HepG2 (cell line): Measurements from ENCODE around the gene ARPIN. TPM values are rescaled to one million over a fixed set of nuclear protein-coding genes. Genes with fewer than 3 reads are reported as not detected.

Experiments used
- ATAC-seq: fragments of 200-7000 bp; cut with Tn5 transposase; 3 replicates; pipeline ENCODE4 v1.9.1; 2020; ENCODE audit warnings: mild to moderate bottlenecking, moderate library complexity
- BruUV-seq: library from RNA; stranded (reverse); fragments of 400-500 nt; replicated peaks from 2 replicates; lab custom pipeline; 2021; lab: Mats Ljungman, UMichigan
- CTCF ChIA-PET: fragments of 300-600 bp; formaldehyde crosslinking; extraction: SDS; loops from one replicate; lab custom pipeline; 2021; ENCODE audit warnings: low total read pairs, inconsistent platforms, low intra/inter-chr PET ratio; lab: Yijun Ruan, JAX
- POLR2A ChIA-PET: fragments of 350-600 bp; sonication (Branson Sonifier 250); formaldehyde crosslinking; loops from one replicate; lab custom pipeline; 2020; ENCODE audit warnings: antibody characterized with exemption, inconsistent platforms; lab: Yijun Ruan, JAX
- DNase-seq: peaks from one replicate; pipeline ENCODE4 v3.0.0-alpha.2; 2015; ENCODE audit warnings: low spot score
- FAIRE-seq: peaks from 3 replicates; lab custom pipeline; 2011; peaks lifted over from hg19 to GRCh38; lab: Jason Lieb, UNC
- H2AFZ ChIP-seq: one replicate; pipeline ENCODE4 v1.6.1; 2011; ENCODE audit warnings: low read length, inconsistent platforms
- H3K27ac ChIP-seq: fragments of 300-600 bp; 3 replicates; pipeline ENCODE4 v1.8.0; 2011; ENCODE audit warnings: mixed run types, mild to moderate bottlenecking, mixed read lengths, low read length, inconsistent platforms; ENCODE audit not compliant: insufficient read depth; ENCODE audit errors: extremely low read length
- H3K27me3 ChIP-seq, 2 experiments: fragments of 200-600 bp in 1 of 2; 2 replicates in 1 of 2; 3 replicates in 1 of 2; pipeline versions ENCODE4 v1.6.0 to v1.8.0; 2011; ENCODE audit warnings: low read length in 2 of 2, mild to moderate bottlenecking in 2 of 2, moderate library complexity in 2 of 2, inconsistent platforms in 1 of 2; ENCODE audit not compliant: insufficient read depth in 2 of 2, control insufficient read depth in 1 of 2
- H3K36me3 ChIP-seq, 2 experiments: fragments of 200-600 bp in 1 of 2; replicated peaks in 1 of 2; 2 replicates in 1 of 2; 3 replicates in 1 of 2; pipeline versions ENCODE4 v1.5.1 to v1.8.0; 2011; ENCODE audit warnings: low read length in 2 of 2, inconsistent platforms in 1 of 2; ENCODE audit not compliant: insufficient read depth in 2 of 2, control insufficient read depth in 1 of 2
- H3K4me1 ChIP-seq: 2 replicates; pipeline ENCODE4 v1.5.1; 2012; ENCODE audit warnings: low read length, inconsistent platforms; ENCODE audit not compliant: insufficient read depth
- H3K4me2 ChIP-seq: 2 replicates; pipeline ENCODE4 v1.6.0; 2011; ENCODE audit warnings: low read depth, low read length, inconsistent platforms
- H3K4me3 ChIP-seq, 3 experiments: fragments of 200-600 bp in 1 of 3; sonication (generic), shearing (Covaris generic) in 1 of 3; replicated peaks in 1 of 3; 2 replicates each; pipeline ENCODE4 v1.5.1; 2011 to 2016; ENCODE audit warnings: low read length in 3 of 3, inconsistent platforms in 2 of 3, low read depth in 2 of 3, mild to moderate bottlenecking in 2 of 3, control low read depth in 1 of 3, mixed read lengths in 1 of 3; ENCODE audit not compliant: insufficient read depth in 1 of 3
- H3K79me2 ChIP-seq: one replicate; pipeline ENCODE4 v1.6.1; 2011; ENCODE audit warnings: low read length, inconsistent platforms; ENCODE audit not compliant: insufficient read depth
- H3K9ac ChIP-seq: 2 replicates; pipeline ENCODE4 v1.6.0; 2011; ENCODE audit warnings: mild to moderate bottlenecking, low read depth, low read length, inconsistent platforms; ENCODE audit not compliant: insufficient read depth
- H3K9me3 ChIP-seq: 2 replicates; pipeline ENCODE4 v1.5.1; 2012; ENCODE audit warnings: mild to moderate bottlenecking, low read length
- H4K20me1 ChIP-seq: 2 replicates; pipeline ENCODE4 v1.6.0; 2011; ENCODE audit warnings: inconsistent platforms, mild to moderate bottlenecking, low read length, moderate library complexity; ENCODE audit not compliant: insufficient read depth
- HNF4A ChIP-seq: sonication (generic); formaldehyde crosslinking; IDR thresholded peaks from 2 replicates; pipeline ENCODE4 v1.4.0; 2020; ENCODE audit warnings: missing genetic modification reagents
- MAFF ChIP-seq: IDR thresholded peaks from 2 replicates; pipeline ENCODE4 v1.6.1; 2011; ENCODE audit warnings: low read depth, low read length, improper control_type of control experiment
- MAFK ChIP-seq, 2 experiments: IDR thresholded peaks in 1 of 2; conservative IDR thresholded peaks in 1 of 2; 2 replicates each; pipeline ENCODE4 v1.6.1; 2011; ENCODE audit warnings: improper control_type of control experiment in 2 of 2, low read length in 2 of 2
- NFIC ChIP-seq: IDR thresholded peaks from 2 replicates; pipeline ENCODE4 v1.6.1; 2012; ENCODE audit warnings: mild to moderate bottlenecking, low read length, inconsistent platforms
- ZFX ChIP-seq: sonication (generic); formaldehyde crosslinking; IDR thresholded peaks from 2 replicates; pipeline ENCODE4 v1.4.0; 2020; ENCODE audit warnings: mild to moderate bottlenecking, low read depth, missing genetic modification reagents, moderate library complexity
- ZNF30 ChIP-seq: sonication (generic); formaldehyde crosslinking; IDR thresholded peaks from 2 replicates; pipeline ENCODE4 v1.5.0; 2020; ENCODE audit warnings: mild to moderate bottlenecking, missing genetic modification reagents
- ZNF746 ChIP-seq: sonication (generic); formaldehyde crosslinking; IDR thresholded peaks from 2 replicates; pipeline ENCODE4 v1.8.0; 2022; ENCODE audit warnings: mild to moderate bottlenecking, missing genetic modification reagents
- ZNF790 ChIP-seq: sonication (generic); formaldehyde crosslinking; IDR thresholded peaks from 2 replicates; pipeline ENCODE4 v1.8.0; 2022; ENCODE audit warnings: missing genetic modification reagents, mild to moderate bottlenecking, borderline replicate concordance
- in situ Hi-C: cut with HindIII; loops from 2 replicates; pipeline ENCODE4 v1.10.0; 2017; ENCODE audit warnings: low pct_unique_long_range_greater_than_20kb; ENCODE audit not compliant: extremely low pct_ligation_motif_present
- intact Hi-C: fragments of 100-400 bp; cut with micrococcal nuclease; formaldehyde crosslinking; loops from one replicate; pipeline ENCODE4 v1.10.0; 2022; ENCODE audit not compliant: unreplicated experiment
- polyA plus RNA-seq, 8 experiments: library from polyadenylated mRNA; depleted of rRNA in 3 of 8; stranded (reverse) in 7 of 8; unstranded in 1 of 8; fragments of >200 nt; fragmentation: Illumina TruSeq in 4 of 8; extraction: Trizol in 4 of 8; gene quantifications; 2 replicates each; pipeline versions ENCODE4 v1.2.1 to v1.2.3, GENCODE V29; 2011 to 2016; ENCODE audit warnings: low read depth in 4 of 8, missing spikeins in 1 of 8, mixed read lengths in 1 of 8; ENCODE audit not compliant: insufficient read depth in 1 of 8
- total RNA-seq, 5 experiments: library from RNA; depleted of rRNA; stranded (reverse); fragments of >200 nt; fragmentation: Illumina TruSeq; extraction: Trizol; gene quantifications; 2 replicates each; pipeline ENCODE4 v1.2.3, GENCODE V29; 2016; ENCODE audit warnings: low read depth in 1 of 5
- TF ChIP-seq, protein P1 (sequence below): fragments of 450-650 bp; IDR thresholded peaks from 2 replicates; pipeline ENCODE4 v1.6.1; 2016

ARPIN gene
- total and polyA plus RNA-seq, 2 of the 13 experiments (the other 11 are each of a cell fraction or from before 2014, with no cell fraction given), result 2.8 to 5.0 TPM

GRCh38 chr15:89864958-89865739, 47.6 kb downstream of the ARPIN start (continued):
- no peak for TF ChIP-seq ZNF790 (CRISPR knock-in tag)
- TF ChIP-seq, protein P1, sequence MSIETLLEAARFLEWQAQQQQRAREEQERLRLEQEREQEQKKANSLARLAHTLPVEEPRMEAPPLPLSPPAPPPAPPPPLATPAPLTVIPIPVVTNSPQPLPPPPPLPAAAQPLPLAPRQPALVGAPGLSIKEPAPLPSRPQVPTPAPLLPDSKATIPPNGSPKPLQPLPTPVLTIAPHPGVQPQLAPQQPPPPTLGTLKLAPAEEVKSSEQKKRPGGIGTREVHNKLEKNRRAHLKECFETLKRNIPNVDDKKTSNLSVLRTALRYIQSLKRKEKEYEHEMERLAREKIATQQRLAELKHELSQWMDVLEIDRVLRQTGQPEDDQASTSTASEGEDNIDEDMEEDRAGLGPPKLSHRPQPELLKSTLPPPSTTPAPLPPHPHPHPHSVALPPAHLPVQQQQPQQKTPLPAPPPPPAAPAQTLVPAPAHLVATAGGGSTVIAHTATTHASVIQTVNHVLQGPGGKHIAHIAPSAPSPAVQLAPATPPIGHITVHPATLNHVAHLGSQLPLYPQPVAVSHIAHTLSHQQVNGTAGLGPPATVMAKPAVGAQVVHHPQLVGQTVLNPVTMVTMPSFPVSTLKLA, result peak; percentile 64
- TF ChIP-seq ZFX (CRISPR knock-in tag), result no peak
- no peak for TF ChIP-seq ZNF746 (CRISPR knock-in tag)
- 0 out of 2 replicates have a peak, but pooled peaks have one; percentile 4 for TF ChIP-seq HNF4A
- TF ChIP-seq ZNF30 (CRISPR knock-in tag), result no peak
- TF ChIP-seq, all 625 proteins: peak for 3

DNA sequence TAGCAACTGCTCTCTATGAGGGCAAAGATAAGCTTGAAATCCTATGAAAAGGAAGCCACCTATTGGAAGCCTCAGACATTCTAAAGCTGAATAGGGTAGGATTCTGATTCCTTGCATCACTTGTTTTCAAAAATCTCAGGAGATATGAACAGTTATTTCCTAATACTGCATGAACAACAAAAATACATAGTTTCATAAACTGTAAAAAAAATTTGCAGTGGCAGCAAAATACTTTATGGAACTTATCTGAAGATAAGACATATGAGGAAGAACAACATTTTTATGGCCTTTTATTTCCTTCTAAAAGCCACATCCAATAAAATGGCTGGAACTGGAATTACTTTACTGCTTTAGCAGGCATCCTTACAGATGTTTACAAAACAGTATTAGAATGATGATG, 48.8 kb downstream of the ARPIN start:
- no TSS peak for BruUV-seq
- TF ChIP-seq MAFK (conservative IDR thresholded peaks at IDR 0.05 in 1 of 2, IDR thresholded peaks at IDR 0.05 in 1 of 2; ENCODE audit: low read length in 2 of 2), result peak; percentile 38 to 64; a peak in 3 of 4 replicates
- no peak for TF ChIP-seq NFIC
- TF ChIP-seq MAFF, result peak; percentile 48
- ATAC-seq, result no peak
- no peak for FAIRE-seq
- intact Hi-C loops (no loop called here), in situ Hi-C loops (no loop called here)
- H3K4me1 ChIP-seq, result peaks cover 19% of the 10 kb centered on the region
- H3K9ac ChIP-seq, result no peak overlapping the region
- H3K4me3 ChIP-seq, result no peak overlapping the region
- ChIA-PET POLR2A (no interaction called here), CTCF (no interaction called here)
- no peak overlapping the region for H3K27ac ChIP-seq
- H3K36me3 ChIP-seq, result peaks cover 3 to 13% of the 10 kb centered on the region in 2 experiments; a peak in 3 of 5 replicates
- H3K4me2 ChIP-seq, result no peak overlapping the region
- H4K20me1 ChIP-seq, result no peaks in the 10 kb centered on the region
- no peaks in the 10 kb centered on the region for H3K27me3 ChIP-seq
- no peaks in the 10 kb centered on the region for H3K79me2 ChIP-seq
- H3K9me3 ChIP-seq, result no peaks in the 10 kb centered on the region
- no peak overlapping the region for H2AFZ ChIP-seq
- DNase-seq, result no peak
